Pancreas (tissue), 10 donors: ENCODE measurements around the gene CFAP410. TPM values are rescaled to one million over a fixed set of nuclear protein-coding genes. Genes with fewer than 3 reads are reported as not detected.

Experiments
- ATAC-seq, 4 donors: fragments of 200-7000 bp; cut with Tn5 transposase; one replicate each; pipeline versions ENCODE4 v1.8.0 to v1.9.1; 2020; ENCODE audit warnings: mild to moderate bottlenecking in 4 of 4, moderate library complexity in 4 of 4
- DNase-seq, 6 donors: peaks; one replicate each; pipeline ENCODE4 v3.0.0-alpha.2; 2020
- FAIRE-seq: peaks from 2 replicates; lab custom pipeline; 2012; peaks lifted over from hg19 to GRCh38; lab: Jason Lieb, UNC
- H3K27ac ChIP-seq, 4 donors: fragments of 200-600 bp; sonication (generic); 1 replicate in 3 of 4; 2 replicates in 1 of 4; pipeline versions ENCODE4 v1.5.0 to v1.8.0; 2020
- H3K27me3 ChIP-seq, 4 donors: fragments of 200-600 bp; one replicate each; pipeline ENCODE4 v1.8.0; 2021
- H3K36me3 ChIP-seq, 3 donors: fragments of 200-600 bp; sonication (generic) in 1 of 3; one replicate each; pipeline versions ENCODE4 v1.5.0 to v1.8.0; 2020 to 2021
- H3K4me1 ChIP-seq, 3 donors: fragments of 200-600 bp; one replicate each; pipeline ENCODE4 v1.8.0; 2021
- H3K4me3 ChIP-seq, 4 donors: fragments of 200-600 bp; sonication (generic) in 2 of 4; one replicate each; pipeline versions ENCODE4 v1.5.0 to v1.8.0; 2020 to 2021
- H3K9me3 ChIP-seq, 4 donors: fragments of 200-600 bp; one replicate each; pipeline ENCODE4 v1.8.0; 2021
- CTCF ChIP-seq, 4 donors: fragments of 200-600 bp; sonication (generic) in 3 of 4; IDR thresholded peaks; one replicate each; pipeline versions ENCODE4 v1.5.0 to v1.8.0; 2021; ENCODE audit warnings: antibody characterized with exemption in 4 of 4
- WGBS, 2 donors: extraction: QIAGEN DNeasy Blood & Tissue Kit; methylation state at CpG; one replicate each; pipeline ENCODE4 v1.1.7; 2013; 5-methylcytosine and 5-hydroxymethylcytosine counted together
- intact Hi-C, 3 donors: fragments of 100-400 bp; cut with DNase I; formaldehyde crosslinking; loops; one replicate each; pipeline versions ENCODE4 v1.11.1 to v1.14.2; 2022
- polyA plus RNA-seq, 2 donors: library from polyadenylated mRNA; stranded (reverse); fragments of 200-250 nt; gene quantifications; one replicate each; pipeline ENCODE4 v1.2.3, GENCODE V29; 2013
- total RNA-seq, 6 donors: library from RNA; stranded (reverse); fragmentation: NEBNext Ultra II Directional in 4 of 6; extraction: Animal tissue kit (Norgen Biotek cat#: 25700) in 4 of 6; gene quantifications; one replicate each; pipeline versions ENCODE4 v1.2.1 to v1.2.4, GENCODE V29; 2021 to 2023
- donor health status: healthy with polysubstance abuse.
- donor health status: DM: no; HTN: no; CAD: no; lungs with moderate emphysema.
- donor health status: DM: no; HTN: no; CAD: no.
- donor health status: control.
- donor health status: control.
- donor health status: Bipolar disorder and iron deficiency.
- donor health status: DM: yes; HTN: yes; CAD: no.
- donor health status: DM: no; HTN: no; CAD: no.
- donor health status: DM: no; HTN: no; CAD: no.
- donor health status: DM: yes; HTN: yes; CAD: no.

Gene CFAP410
- total and polyA plus RNA-seq, 8 donors: 10.3 to 118 (median 16.3) TPM

- Histone ChIP-seq H3K4me1 (no peaks in the 10 kb centered on the region), H3K27me3 (no peaks in the 10 kb centered on the region), H3K9me3 (no peaks in the 10 kb centered on the region), H3K36me3 (peaks cover 0 to under 1% (median 0%) of the 10 kb centered on the region in 3 donors), H3K27ac (no peak overlapping the region), H3K4me3 (no peak overlapping the region)
- ATAC-seq (no peak), DNase-seq (peak in 1 of 6 donors; percentile 67), FAIRE-seq (no peak)
- 88 to 90% methylated on average over 16 of the region's 16 CpGs for WGBS, 2 donors
- intact Hi-C loops: no loop called here
- no peak for TF ChIP-seq CTCF (IDR thresholded peaks at IDR 0.05)
Observed at GRCh38 chr21:44331209-44331608, 8.0 kb downstream of the CFAP410 start.

DNA sequence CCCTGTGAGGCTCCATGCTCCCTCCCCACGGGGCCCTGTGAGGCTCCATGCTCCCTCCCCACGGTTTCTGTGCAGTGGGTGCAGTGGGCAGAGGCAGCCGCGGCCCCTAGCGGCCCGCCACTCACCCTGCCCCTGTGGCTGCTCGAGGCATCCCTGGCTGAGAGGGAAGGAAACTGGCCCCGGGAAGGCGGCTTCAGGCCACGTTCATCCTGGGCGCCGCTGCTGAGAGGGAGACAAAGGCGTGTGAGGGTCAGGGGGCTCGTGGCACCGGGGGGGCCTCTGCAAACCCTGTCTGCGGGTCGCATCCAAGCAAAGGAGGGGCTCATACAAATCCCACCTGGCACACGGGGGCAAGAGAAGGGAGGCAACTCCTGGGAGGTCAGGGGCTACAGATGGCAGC, 8.5 kb downstream of the CFAP410 start:
- FAIRE-seq: no peak
- no peaks in the 10 kb centered on the region for H3K4me1 ChIP-seq
- WGBS, 2 donors: 85 to 88% methylated on average over 17 to 18 of the region's 18 CpGs
- no peak overlapping the region for H3K4me3 ChIP-seq
- DNase-seq: peak in 1 of 6 donors; percentile 60
- H3K36me3 ChIP-seq: peaks cover 0 to 6% (median 0%) of the 10 kb centered on the region in 3 donors
- no peaks in the 10 kb centered on the region for H3K27me3 ChIP-seq
- no peak for ATAC-seq
- no peaks in the 10 kb centered on the region for H3K9me3 ChIP-seq
- intact Hi-C loops: no loop called here
- no peak for TF ChIP-seq CTCF (IDR thresholded peaks at IDR 0.05)
- H3K27ac ChIP-seq: no peak overlapping the region

- Histone ChIP-seq H3K27me3 (no peaks in the 10 kb centered on the region), H3K4me3 (no peak overlapping the region), H3K27ac (no peak overlapping the region), H3K9me3 (no peaks in the 10 kb centered on the region), H3K4me1 (no peaks in the 10 kb centered on the region), H3K36me3 (peaks cover 0 to 7% (median 5%) of the 10 kb centered on the region in 3 donors)
- intact Hi-C loops: no loop called here
- peak in 1 of 6 donors; percentile 80 for DNase-seq
- 91% methylated on average over 39 to 44 of the region's 44 CpGs for WGBS, 2 donors
- FAIRE-seq: no peak
- TF ChIP-seq CTCF (IDR thresholded peaks at IDR 0.05): no peak
- no peak for ATAC-seq
Observed at GRCh38 chr21:44329971-44330681, 9.1 kb downstream of the CFAP410 start.

- intact Hi-C loops: no loop called here
- Histone ChIP-seq H3K36me3 (peaks cover 0 to 14% (median 7%) of the 10 kb centered on the region in 3 donors), H3K27me3 (no peaks in the 10 kb centered on the region), H3K4me1 (no peaks in the 10 kb centered on the region), H3K9me3 (no peaks in the 10 kb centered on the region), H3K4me3 (no peak overlapping the region), H3K27ac (no peak overlapping the region)
- ATAC-seq (peak in 3 of 4 donors; percentile 1 to 4 (median 1)), FAIRE-seq (no peak), DNase-seq (peak in 1 of 6 donors; percentile 70)
- TF ChIP-seq CTCF (IDR thresholded peaks at IDR 0.05): no peak
- 76 to 82% methylated on average over 26 of the region's 26 CpGs for WGBS, 2 donors
Observed at GRCh38 chr21:44329086-44329889, 9.9 kb downstream of the CFAP410 start.
